Gastroesophageal sphincter (tissue), 4 donors: ENCODE measurements around the gene CD96. TPM values are rescaled to one million over a fixed set of nuclear protein-coding genes. Genes with fewer than 3 reads are reported as not detected.

Source experiments
- ATAC-seq: fragments of 150-250 bp; one replicate; pipeline ENCODE4 v1.9.1; 2016; ENCODE audit warnings: mild to moderate bottlenecking, moderate library complexity
- H3K27ac ChIP-seq, 4 donors: fragments of 200-600 bp; sonication (generic) in 3 of 4; 1 replicate in 3 of 4; 2 replicates in 1 of 4; pipeline ENCODE4 v1.5.1; 2016 to 2019
- H3K27me3 ChIP-seq: fragments of 200-600 bp; sonication (generic); one replicate; pipeline ENCODE4 v1.5.1; 2019
- H3K36me3 ChIP-seq, 2 donors: fragments of 200-600 bp; sonication (generic); one replicate each; pipeline ENCODE4 v1.5.1; 2019; ENCODE audit warnings: control low read depth in 1 of 2
- H3K4me1 ChIP-seq, 3 donors: fragments of 200-600 bp; sonication (generic); 1 replicate in 2 of 3; 2 replicates in 1 of 3; pipeline ENCODE4 v1.5.1; 2016 to 2019; ENCODE audit warnings: control low read depth in 2 of 3
- H3K4me3 ChIP-seq, 2 donors: fragments of 200-600 bp; sonication (generic); one replicate each; pipeline ENCODE4 v1.5.1; 2019; ENCODE audit warnings: mild to moderate bottlenecking in 1 of 2, moderate library complexity in 1 of 2
- H3K9me3 ChIP-seq, 3 donors: fragments of 200-600 bp; sonication (generic); one replicate each; pipeline ENCODE4 v1.5.1; 2017 to 2019; ENCODE audit warnings: control low read depth in 2 of 3
- CTCF ChIP-seq, 4 experiments: fragments of 200-600 bp in 2 of 4; fragments of 450-650 bp in 2 of 4; sonication (generic) in 1 of 4; IDR thresholded peaks; one replicate each; pipeline ENCODE4 v1.5.1; 2017 to 2019; ENCODE audit warnings: antibody characterized with exemption in 4 of 4, mild to moderate bottlenecking in 2 of 4, moderate library complexity in 2 of 4
- EP300 ChIP-seq: sonication (generic); formaldehyde crosslinking; IDR thresholded peaks from one replicate; pipeline ENCODE4 v1.6.1; 2017; ENCODE audit warnings: antibody characterized with exemption, mild to moderate bottlenecking
- POLR2A ChIP-seq, 2 donors: fragments of 450-650 bp; IDR thresholded peaks; one replicate each; pipeline ENCODE4 v1.6.1; 2017; ENCODE audit warnings: antibody characterized with exemption in 2 of 2, mild to moderate bottlenecking in 2 of 2, moderate library complexity in 1 of 2
- POLR2AphosphoS5 ChIP-seq: sonication (generic); formaldehyde crosslinking; IDR thresholded peaks from one replicate; pipeline ENCODE4 v1.6.1; 2017; ENCODE audit warnings: antibody characterized with exemption
- WGBS, 2 donors: methylation state at CpG; one replicate each; pipeline ENCODE4 v1.1.5; 2018; ENCODE audit warnings: low coverage in 1 of 2; 5-methylcytosine and 5-hydroxymethylcytosine counted together
- total RNA-seq, 4 donors: library from RNA; depleted of rRNA; stranded (reverse); fragments of >200 nt; gene quantifications; one replicate each; pipeline ENCODE4 v1.1.0, GENCODE V29; 2016

The CD96 gene
- total RNA-seq, 4 donors from 2014 or later: 0.19 to 1.2 (median 1.0) TPM

- H3K4me1 ChIP-seq: no peaks in the 10 kb centered on the region
- 68 to 85% methylated on average over 3 to 4 of the region's 4 CpGs for WGBS, 2 donors
- no peak overlapping the region for H3K4me3 ChIP-seq
- no peaks in the 10 kb centered on the region for H3K9me3 ChIP-seq
- no peaks in the 10 kb centered on the region for H3K27me3 ChIP-seq
- no peak for ATAC-seq
- TF ChIP-seq POLR2A (IDR thresholded peaks at IDR 0.05): no peak
- TF ChIP-seq EP300: no peak
- no peak for TF ChIP-seq POLR2AphosphoS5
- no peak for TF ChIP-seq CTCF (IDR thresholded peaks at IDR 0.05)
- H3K36me3 ChIP-seq: no peaks in the 10 kb centered on the region
- H3K27ac ChIP-seq: no peak overlapping the region
Observed at GRCh38 chr3:111531446-111531845, 10.6 kb upstream of the CD96 start.

GRCh38 chr3:111534701-111535100 lies 7.3 kb upstream of the CD96 start:
- Histone ChIP-seq H3K4me1 (no peaks in the 10 kb centered on the region), H3K9me3 (no peaks in the 10 kb centered on the region), H3K4me3 (no peak overlapping the region), H3K27me3 (no peaks in the 10 kb centered on the region), H3K27ac (no peak overlapping the region), H3K36me3 (no peaks in the 10 kb centered on the region)
- no peak for TF ChIP-seq POLR2A (IDR thresholded peaks at IDR 0.05)
- no peak for TF ChIP-seq POLR2AphosphoS5
- no peak for TF ChIP-seq EP300
- TF ChIP-seq CTCF (IDR thresholded peaks at IDR 0.05): no peak
- ATAC-seq: no peak
- 87 to 94% methylated on average over 4 of the region's 4 CpGs for WGBS, 2 donors

GRCh38 chr3:111538111-111538510 lies 3.9 kb upstream of the CD96 start:
- WGBS, 2 donors: 60 to 80% methylated on average over 1 of the region's 1 CpG
- no peaks in the 10 kb centered on the region for H3K9me3 ChIP-seq
- H3K4me1 ChIP-seq: no peaks in the 10 kb centered on the region
- H3K4me3 ChIP-seq: no peak overlapping the region
- TF ChIP-seq POLR2AphosphoS5 (no peak), EP300 (no peak), POLR2A (IDR thresholded peaks at IDR 0.05) (no peak), CTCF (IDR thresholded peaks at IDR 0.05) (no peak)
- H3K27me3 ChIP-seq: no peaks in the 10 kb centered on the region
- H3K27ac ChIP-seq: no peak overlapping the region
- no peaks in the 10 kb centered on the region for H3K36me3 ChIP-seq
- ATAC-seq: no peak

GRCh38 chr3:111538681-111539083 lies 3.3 kb upstream of the CD96 start:
- TF ChIP-seq POLR2AphosphoS5 (no peak), POLR2A (IDR thresholded peaks at IDR 0.05) (no peak)
- no peaks in the 10 kb centered on the region for H3K27me3 ChIP-seq
- H3K4me1 ChIP-seq: no peaks in the 10 kb centered on the region
- ATAC-seq: no peak
- no peak overlapping the region for H3K4me3 ChIP-seq
- no peaks in the 10 kb centered on the region for H3K36me3 ChIP-seq
- no peak overlapping the region for H3K27ac ChIP-seq
- no peaks in the 10 kb centered on the region for H3K9me3 ChIP-seq
- WGBS, 2 donors: 27 to 60% methylated on average over 3 to 4 of the region's 4 CpGs

- 17 to 43% methylated on average over 4 to 10 of the region's 10 CpGs for WGBS, 2 donors
- H3K36me3 ChIP-seq: no peaks in the 10 kb centered on the region
- TF ChIP-seq POLR2A (IDR thresholded peaks at IDR 0.05) (no peak), CTCF (IDR thresholded peaks at IDR 0.05) (peak in 1 of 4 experiments; percentile 49)
- H3K4me3 ChIP-seq: no peak overlapping the region
- ATAC-seq: no peak
- no peaks in the 10 kb centered on the region for H3K9me3 ChIP-seq
- H3K4me1 ChIP-seq: no peaks in the 10 kb centered on the region
- no peak overlapping the region for H3K27ac ChIP-seq
- no peaks in the 10 kb centered on the region for H3K27me3 ChIP-seq
Observed at GRCh38 chr3:111539351-111540331, 2.4 kb upstream of the CD96 start.
